HG03460 (cell line): ENCODE results near the gene WDR72.
"Not testable (repeated sequence)": the region's sequence is repeated elsewhere in the genome, so short reads cannot be mapped to it uniquely, and the experiment has no call there.

ENCODE experiments used
- ATAC-seq: cut with Tn5 transposase; IDR thresholded peaks from one replicate; pipeline ENCODE4 v1.9.1; 2021; ENCODE audit not compliant: unreplicated experiment

WDR72 gene

DNA sequence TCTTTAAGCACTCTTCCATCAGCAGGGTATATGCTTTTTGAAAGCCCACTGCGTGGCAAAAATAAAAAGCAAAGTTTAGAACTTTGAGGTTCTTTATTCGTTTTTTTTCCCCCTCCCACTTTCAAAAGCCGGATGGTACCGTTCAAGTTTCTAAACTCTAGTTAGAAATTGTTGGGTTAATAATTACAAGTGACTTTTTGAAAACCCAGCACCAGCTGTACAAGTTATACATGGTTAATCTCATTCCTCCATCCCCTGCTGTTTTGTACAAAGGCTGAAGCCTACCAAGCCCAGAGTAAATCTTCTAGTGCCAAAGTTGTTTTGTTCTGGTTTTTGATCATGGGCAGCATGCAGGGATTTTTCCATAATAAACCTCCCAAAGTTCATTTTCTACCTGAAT is 48.6 kb downstream of the WDR72 start:
- no peak for ATAC-seq

- no peak for ATAC-seq
Observed at GRCh38 chr15:53709821-53710220, 49.6 kb downstream of the WDR72 start.

DNA sequence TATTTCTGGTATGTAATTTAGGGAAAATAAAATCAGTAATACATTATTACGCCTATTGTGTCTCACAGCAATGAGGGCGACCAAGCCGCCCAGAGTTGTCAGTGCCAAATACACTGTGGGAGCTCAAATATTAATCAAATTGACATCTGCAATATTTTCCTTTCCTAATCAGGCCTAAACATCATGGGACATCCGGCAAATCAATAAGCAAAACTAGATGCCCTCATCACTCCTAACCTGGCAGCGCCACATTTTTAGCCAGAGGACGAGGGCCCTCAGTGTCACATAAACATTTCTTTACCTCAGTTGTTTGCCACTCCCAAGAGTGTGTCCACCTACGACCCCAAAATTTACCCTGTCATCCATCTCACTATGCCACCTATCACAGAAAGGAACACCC is 64.1 kb downstream of the WDR72 start:
- ATAC-seq = no peak

GRCh38 chr15:53694476-53694874 is 65.0 kb downstream of the WDR72 start:
- no peak for ATAC-seq

GRCh38 chr15:53693729-53694475 is 65.6 kb downstream of the WDR72 start:
- ATAC-seq = no peak

- ATAC-seq = not testable (repeated sequence)
Observed at GRCh38 chr15:53684162-53684561, 75.3 kb downstream of the WDR72 start.

- no peak for ATAC-seq
Observed at GRCh38 chr15:53681056-53681455, 78.4 kb downstream of the WDR72 start.

DNA sequence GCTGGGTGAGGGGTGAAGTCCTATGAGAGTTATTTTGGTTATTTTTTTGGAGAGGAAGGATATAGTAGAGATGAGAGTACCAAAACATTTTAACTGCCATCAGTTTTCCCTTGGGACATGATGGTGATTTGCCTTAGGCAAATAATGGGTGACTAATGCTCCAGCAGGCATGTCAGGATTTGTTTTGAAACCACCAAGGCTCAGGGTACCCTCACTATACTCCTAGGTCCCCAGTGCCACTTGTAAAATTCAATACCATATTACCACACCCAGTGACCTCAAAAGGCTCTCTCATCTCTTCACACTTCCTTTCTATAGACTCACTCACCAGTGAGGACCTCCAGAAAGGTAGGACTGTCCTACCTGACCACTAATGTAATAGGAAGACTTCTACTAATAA is 83.6 kb downstream of the WDR72 start:
- ATAC-seq = no peak

DNA sequence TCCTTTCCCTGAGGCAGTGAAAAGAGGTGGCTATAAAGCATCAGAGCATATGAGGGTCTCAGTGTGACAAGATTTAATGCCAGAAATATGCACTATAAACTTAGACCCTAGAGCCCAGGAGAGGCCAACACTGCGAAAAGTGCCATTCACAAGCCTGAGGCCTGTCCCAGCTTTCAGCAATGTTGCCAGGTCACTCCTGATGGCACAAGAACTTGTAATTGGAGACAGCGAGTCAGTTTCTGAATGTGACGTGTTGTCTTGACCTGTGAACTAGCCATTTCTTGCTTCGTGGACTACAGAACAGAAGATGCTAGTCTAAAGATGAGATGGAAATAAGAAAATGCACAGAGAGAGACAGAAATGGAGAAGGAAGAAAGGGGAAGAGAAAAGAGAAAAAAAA is 87.9 kb downstream of the WDR72 start:
- ATAC-seq = no peak

GRCh38 chr15:53670701-53671100 is 88.8 kb downstream of the WDR72 start:
- ATAC-seq = no peak

DNA sequence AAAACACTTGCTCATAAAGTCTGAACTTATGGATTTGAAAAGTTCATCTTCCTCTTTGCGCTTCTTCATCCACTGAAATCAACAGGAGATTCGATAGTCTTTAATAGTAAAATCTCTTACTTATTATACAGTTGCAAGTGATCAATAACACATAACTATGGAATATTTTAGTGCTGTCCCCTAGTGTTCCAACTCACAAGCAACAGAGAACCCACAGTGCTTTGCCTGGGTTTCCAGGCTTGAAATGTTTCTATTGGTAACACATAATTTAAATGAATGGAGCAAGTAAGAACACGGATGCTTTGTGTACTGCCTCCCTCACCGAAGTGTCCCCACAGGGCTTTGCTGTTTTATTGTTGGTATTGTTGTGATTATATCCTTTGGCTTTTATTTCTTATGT is 93.5 kb downstream of the WDR72 start:
- ATAC-seq = no peak

- ATAC-seq = no peak
Observed at GRCh38 chr15:53658827-53659555, 100.5 kb downstream of the WDR72 start.

GRCh38 chr15:53658255-53658654 is 101.2 kb downstream of the WDR72 start:
- ATAC-seq = no peak

- no peak for ATAC-seq
Observed at GRCh38 chr15:53648934-53649333, 110.5 kb downstream of the WDR72 start.

GRCh38 chr15:53644660-53645059 is 114.8 kb downstream of the WDR72 start:
- ATAC-seq = no peak

DNA sequence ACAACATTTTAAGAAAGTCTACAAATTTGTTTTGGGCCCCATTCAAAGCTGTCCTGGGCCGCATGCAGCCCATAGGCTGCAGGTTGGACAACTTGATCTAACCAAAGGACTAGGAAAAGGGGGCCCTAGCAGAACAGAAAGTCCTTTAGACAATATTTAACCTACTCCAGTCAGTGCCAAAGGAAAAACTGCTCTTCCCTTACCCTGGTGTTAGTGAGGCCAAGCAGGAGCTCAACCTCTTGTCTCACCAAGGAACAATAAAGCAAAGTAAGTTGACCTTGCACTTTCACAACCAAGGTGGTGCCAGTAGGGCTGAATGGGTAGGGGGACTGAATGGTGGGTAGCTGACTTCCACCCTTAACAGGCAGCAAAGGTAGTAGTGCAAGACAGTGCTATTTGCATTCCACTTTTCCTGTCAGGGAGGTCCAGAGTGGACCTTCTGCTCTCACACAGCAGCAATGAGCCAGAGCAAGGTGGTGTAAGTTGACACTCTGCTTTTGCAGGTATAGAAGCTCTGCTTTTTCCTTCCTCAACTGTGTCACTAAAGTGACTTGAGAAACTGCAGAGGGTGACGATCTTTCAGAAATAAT is 124.9 kb downstream of the WDR72 start:
- ATAC-seq = no peak

- ATAC-seq = no peak
Observed at GRCh38 chr15:53627279-53627678, 132.2 kb downstream of the WDR72 start.

DNA sequence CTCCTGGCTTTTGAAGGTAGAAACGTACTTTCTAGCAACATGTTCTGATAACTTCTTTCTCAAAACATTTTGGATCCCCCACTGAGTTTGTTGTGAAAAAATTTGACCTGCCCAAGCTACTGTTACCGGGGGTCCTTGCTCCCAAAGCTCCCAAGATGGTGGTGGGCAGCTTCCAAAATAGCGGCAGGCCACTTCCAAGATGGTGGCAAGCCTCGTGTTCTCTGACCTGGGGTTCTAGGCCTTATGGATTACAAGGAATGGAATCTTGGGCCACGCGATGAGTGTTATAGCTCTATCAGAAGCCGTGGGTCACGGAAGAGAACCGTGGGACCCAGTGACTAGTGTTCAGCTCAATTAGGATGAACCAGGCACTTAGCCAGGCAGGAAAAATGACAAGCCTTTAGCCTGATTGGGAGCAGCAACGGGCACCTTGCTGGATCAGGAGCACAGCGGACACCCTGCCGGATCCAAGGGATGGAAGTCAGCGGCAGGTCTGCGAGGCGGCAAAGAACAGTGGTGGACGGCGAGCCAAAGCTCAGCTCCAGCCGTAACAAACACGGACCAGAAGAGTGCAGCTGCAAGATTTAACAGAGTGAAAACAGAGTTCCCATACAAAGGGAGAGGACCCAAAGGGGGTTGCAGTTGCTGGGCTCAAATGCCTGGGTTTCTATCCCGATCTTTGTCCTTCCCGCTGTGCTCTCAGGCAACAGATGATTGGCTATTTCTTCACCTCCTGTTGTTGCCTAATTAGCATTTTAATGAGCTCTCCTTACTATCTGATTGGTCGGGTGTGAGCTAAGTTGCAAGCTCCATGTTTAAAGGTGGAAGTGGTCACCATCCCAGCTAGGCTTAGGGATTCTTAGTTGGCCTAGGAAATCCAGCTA is 133.3 kb downstream of the WDR72 start:
- ATAC-seq = no peak

- ATAC-seq = no peak
Observed at GRCh38 chr15:53625260-53625659, 134.2 kb downstream of the WDR72 start.

- ATAC-seq = no peak
Observed at GRCh38 chr15:53618461-53618860, 141.0 kb downstream of the WDR72 start.
